Renal cortical epithelial cell (primary cell): ENCODE data around the gene IFIT2. TPM values are rescaled to one million over a fixed set of nuclear protein-coding genes. Genes with fewer than 3 reads are reported as not detected.
"Not testable (repeated sequence)": the region's sequence is repeated elsewhere in the genome, so short reads cannot be mapped to it uniquely, and the experiment has no call there.

ENCODE experiments used
- DNase-seq: peaks from one replicate; pipeline ENCODE4 v3.0.0-alpha.2; 2011; ENCODE audit warnings: low read depth
- total RNA-seq: library from RNA; depleted of rRNA; stranded (reverse); fragments of >200 nt; gene quantifications from 2 replicates; pipeline ENCODE4 v1.2.3, GENCODE V29; 2014

The IFIT2 gene
- total RNA-seq, 1 donor from 2014 or later = 7.2 TPM

DNA sequence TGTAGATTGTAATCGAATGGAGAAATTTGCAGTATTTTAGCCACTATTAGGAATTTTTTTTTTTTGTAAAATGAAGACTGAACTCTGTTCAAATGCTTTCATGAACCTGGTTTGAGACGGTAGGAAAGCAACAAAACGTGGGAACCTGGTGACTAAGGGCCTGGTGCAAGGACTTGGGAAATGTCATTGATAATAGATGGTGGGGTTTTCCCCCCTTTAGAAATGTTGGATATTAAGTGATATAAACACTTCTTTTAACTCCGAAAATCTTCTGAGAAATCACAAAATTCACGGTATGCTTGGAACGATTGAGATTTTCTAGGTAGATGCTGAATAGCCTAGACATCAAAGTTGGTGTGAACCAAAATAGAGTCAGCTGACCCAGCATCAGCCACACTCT is 6.4 kb downstream of the IFIT2 start:
- no peak for DNase-seq

DNA sequence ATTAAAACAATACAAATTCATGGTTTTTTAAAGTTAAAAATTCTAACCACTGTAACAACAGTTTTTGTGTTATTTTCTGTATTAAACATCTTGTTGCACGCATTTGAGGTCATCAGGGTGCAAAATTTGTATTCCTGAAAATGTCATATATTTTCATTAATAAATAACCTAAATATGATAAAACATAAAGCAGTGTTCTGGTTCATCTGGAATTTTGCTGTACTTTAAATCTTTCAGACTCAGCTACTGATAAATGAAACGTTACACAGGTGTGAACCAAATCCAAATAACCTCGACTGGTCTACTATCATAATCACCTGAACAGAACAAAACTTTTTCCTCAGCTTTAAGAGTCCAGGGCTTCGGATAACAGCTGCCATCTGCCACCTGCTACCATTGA is 6.9 kb downstream of the IFIT2 start:
- DNase-seq = no peak

DNA sequence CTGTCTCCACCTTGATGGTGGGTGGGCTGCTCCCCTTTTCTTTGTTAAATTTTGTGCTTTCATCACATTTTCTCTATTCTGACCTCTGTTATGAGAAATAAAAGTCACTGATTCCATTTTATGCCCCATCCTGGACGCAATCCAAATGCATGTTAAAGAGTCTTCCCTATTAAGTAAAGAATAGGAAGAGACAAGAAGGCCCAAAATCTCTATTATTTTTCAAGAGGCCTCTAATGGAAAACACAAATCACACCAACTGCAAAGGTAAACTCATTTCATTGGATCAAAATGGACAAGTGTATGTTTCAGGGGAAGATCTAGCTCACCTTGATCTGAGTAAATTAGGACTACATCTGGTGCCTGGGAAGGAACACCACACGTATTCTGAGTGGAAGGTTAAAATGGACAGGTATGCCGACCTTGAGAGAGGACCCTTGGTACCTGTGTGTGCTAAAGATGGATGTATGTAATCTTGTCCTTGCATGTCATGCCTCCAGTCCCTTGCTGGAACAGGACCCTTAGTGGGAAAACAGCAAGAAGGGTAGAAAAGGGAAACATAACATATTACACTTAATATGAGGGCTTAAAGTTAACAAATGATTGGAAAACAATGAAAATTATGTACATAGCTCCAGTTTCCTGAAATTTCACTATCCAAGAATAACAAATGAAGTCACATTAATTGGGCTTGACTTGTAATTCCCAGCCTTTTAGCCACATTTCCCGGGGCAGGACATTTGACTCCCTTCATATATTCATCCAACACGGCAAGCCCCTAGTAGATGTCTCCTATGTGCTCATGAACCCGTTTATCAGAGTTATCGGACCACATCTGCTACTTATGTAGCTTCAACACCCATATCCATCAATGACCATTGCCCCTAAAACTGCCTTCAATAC is 7.6 kb downstream of the IFIT2 start:
- DNase-seq = no peak

DNA sequence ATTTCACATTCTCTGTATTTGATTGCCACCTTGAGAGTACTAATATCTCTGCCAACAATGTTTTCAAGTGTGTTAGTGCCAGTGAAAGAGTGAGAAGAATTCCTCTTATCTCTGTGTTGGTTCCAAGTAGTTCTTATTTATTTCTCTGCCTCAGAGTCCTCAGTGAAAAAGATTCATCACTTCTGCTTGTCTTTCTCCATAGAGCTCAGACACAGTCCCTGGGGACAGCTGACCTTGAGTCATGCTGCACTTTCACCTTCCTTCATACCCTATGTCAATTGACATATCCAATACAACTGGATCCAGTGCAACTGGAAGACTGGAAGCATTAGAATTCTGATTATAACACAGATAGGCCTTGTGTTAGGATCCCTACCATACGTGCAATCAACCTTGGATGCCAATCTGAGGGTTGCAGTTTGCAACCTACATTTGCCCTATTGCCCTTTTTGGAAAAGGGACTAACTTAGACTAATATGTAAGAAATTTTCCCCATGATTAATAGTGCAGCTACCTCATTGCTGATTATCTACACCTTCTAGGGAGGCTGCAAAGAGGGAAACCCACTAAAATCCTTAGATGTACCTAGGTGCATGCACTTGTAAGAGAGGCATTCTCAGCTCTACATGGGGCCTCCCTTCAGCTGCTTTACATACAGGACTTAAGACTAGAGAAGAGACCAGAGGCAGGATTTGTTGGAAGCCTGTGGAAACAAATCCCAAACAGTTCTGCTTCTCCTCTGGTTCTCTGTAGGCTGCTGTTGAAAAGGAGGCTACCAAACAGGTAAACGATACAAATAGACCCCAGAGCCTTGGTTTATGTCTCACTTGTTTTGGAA is 8.4 kb downstream of the IFIT2 start:
- DNase-seq = no peak

DNA sequence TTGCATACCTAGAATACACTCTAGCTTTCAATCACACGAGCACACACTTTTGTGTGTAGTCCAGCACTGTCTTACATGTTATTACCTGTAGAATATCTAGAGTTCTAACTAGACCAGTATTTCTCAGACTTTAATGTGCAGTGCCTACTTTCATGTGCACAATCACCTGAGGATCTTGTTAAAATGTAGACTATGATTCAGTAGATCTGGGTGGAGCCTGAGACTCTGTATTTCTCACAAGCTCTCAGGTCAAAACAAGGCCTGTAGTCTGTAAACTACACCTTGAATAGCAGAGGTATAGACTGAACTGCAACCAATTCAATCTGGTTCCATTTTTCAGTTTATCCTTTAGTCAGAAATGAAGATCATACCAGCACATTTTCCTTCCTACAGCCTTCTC is 11.1 kb downstream of the IFIT2 start:
- no peak for DNase-seq

DNA sequence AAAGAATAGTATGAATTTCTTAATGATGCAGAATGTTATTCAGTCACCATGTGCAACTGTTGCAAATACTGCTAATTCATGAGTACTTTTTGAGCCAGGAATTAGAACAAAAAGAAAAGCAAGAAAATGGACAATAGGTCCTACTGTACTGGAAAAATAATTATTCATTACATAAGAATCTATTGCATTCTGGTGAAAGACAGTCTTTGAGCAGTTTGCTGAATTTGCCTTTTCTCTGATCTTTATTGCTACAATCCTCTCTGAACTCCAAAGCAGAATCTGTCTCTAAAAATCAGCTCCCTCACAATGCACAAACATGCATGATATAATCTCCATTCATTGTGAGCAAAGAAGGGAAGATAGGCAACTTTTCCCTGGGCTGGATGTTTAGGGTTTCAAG is 12.8 kb downstream of the IFIT2 start:
- DNase-seq = no peak

DNA sequence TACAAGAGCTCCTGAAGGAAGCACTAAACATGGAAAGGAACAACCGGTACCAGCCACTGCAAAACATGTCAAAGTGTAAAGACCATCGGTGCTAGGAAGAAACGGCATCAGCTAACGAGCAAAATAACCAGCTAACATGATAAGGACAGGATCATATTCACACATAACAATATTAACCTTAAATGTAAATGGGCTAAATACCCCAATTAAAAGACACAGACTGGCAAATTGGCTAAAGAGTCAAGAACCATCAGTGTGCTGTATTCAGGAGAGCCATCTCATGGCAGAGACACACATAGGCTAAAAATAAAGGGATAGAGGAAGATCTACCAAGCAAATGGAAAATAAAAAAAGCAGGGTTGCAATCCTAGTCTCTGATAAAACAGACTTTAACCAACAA is 16.2 kb downstream of the IFIT2 start:
- DNase-seq = not testable (repeated sequence)

DNA sequence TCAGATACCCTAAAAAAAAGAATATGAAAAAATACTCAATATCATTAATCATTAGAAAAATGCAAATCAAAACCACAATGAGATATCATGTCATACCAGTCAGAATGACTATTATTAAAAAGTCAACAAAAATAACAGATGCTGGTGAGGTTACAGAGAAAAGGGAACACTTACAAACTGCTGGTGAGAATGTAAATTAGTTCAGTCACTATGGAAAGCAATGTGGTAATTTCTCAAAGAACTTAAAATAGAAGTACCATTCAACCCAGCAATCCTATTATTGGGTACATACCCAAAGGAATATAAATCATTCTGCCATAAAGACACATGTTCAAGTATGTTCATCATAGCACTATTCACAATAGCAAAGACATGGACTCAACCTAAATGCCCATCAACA is 23.2 kb downstream of the IFIT2 start:
- DNase-seq = not testable (repeated sequence)

DNA sequence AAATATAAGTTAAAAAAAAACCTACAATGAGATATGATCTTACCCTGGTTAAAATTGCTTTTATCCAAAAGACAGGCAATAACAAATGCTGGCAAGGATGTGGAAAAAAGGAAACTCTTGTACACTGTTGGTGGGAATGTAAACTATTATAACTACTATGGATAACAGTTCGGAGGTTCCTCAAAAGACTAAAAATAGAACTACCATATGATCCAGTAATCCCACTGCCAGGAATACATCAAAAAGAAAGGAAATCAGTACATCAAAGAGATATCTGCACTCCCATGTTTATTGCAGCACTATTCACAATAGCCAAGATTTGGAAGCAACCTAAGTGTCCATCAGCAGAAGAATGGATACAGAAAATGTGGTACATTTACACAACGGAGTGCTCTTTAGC is 24.0 kb downstream of the IFIT2 start:
- not testable (repeated sequence) for DNase-seq

DNA sequence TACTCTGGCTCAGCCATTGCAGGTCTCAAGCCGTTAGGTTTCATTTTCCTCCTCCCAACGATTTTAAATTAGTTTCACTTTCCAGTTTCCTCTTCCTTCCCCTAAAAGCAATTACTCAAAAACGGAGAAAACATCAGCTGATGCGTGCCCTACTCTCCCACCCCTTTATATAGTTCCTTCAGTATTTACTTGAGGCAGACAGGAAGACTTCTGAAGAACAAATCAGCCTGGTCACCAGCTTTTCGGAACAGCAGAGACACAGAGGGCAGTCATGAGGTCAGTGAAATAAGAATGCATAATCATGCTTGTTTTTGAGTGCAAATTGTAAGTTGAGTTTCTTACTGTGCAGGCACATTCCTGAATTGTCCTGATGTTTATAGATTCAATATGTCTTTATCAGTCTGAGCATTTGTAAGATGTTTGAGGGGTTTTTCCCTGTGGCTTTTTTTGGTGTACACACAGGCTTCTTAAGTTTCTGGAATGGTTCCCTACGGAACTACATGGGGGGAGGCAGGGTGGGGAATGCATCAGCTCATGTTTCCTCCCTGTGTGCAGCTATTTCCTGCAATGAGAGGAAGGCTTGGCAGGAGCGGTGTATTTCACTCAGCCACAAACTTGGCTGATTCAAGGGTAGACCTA is 26.1 kb downstream of the IFIT2 start, which contains the start of gene IFIT3:
Gene IFIT3, plus strand, starts transcription at position 195 of the 639 bp plus-strand sequence. Its CDS starts 77 bp downstream, at position 272.
- peak; percentile 89 for DNase-seq

DNA sequence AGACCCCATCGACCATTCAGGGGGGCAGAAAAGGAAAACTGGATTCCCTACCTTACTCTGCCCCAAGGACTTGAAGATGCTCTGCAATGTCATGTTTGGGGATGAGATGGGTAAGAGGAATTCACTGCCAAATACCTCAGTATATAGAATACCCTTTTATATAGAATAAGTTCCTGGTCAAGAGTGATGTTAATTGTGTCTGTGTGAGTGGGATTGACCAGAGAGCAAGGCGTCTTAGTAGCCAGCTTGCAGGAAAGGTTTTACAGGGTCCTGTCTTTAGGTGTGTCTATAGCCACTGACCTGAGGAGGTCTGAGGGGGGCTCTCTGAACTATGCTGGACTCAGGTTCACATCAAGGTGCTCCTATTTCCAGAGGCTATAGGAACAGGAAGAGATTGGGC is 27.3 kb downstream of the IFIT2 start:
- DNase-seq = no peak

DNA sequence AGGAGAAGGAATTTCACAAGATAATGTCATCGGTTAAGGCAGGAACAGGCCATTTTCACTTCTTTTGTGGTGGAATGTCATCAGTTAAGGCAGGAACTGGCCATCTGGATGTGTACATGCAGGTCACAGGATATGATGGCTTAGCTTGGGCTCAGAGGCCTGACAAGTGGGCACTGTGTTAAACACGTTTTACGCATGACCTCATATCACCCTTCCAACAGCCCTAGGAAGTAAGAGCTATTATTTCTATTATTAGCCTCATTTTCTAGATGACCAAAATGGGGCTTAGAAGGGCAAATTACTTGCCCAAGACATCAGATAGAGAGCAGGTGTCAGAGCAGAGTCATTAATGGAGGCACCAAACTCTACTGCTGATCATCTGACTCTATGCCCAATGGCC is 28.2 kb downstream of the IFIT2 start:
- DNase-seq = not testable (repeated sequence)

DNA sequence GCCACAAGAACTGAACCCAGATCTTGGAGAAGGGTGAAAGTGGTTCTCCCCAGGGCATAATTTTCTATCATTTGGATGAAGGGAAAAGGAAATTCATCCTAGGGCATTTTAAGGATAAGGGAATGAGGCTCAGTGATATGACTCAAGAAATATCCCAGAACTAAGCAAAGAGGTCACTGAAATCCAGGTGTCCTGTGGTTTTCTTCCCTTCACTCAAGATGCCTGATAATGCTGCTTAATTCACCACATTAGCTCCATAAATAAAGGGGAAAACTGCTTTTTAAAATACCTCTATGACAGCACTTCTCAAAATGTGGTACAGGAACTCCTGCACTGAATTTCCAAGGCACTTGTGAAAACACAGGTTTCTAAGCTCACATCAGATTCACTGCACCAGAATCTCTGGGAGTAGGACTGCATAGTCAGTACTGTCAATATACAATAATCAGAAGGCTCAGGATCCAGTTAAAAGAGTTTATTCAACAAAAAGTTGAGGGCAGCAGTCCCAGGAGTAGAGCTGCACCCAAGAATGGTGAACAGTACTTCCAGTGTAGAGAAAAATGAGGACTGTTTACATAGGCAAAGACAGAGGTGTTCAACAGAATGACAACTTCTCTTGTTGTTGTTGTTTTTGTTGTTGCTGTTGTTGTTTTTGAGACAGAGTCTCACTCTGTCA is 28.8 kb downstream of the IFIT2 start:
- DNase-seq = no peak

DNA sequence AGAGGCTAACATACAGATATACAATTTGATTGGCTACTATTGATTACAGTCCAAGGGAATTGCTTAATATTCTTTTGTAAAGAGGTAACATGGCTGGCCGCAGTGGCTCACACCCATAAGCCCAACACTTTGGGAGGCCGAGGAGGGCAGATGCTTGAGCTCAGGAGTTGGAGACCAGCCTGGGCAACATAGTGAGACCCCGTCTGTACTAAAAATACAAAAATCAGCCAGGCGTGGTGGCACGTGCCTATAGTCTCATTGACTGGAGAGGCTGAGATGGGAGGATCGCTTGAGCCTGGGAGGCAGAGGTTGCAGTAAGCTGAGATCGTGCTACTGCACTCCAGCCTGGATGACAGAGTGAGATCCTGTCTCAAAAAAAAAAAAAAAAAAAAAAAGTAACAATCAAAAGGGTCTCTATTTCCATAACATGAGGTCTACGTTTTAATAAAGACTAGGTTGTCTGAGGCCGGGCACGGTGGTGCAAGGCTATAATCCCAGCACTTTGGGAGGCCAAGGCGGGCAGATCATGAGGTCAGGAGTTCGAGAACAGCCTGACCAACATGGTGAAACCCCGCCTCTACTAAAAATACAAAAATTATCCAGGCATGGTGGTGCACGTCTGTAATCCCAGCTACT is 29.8 kb downstream of the IFIT2 start:
- not testable (repeated sequence) for DNase-seq

DNA sequence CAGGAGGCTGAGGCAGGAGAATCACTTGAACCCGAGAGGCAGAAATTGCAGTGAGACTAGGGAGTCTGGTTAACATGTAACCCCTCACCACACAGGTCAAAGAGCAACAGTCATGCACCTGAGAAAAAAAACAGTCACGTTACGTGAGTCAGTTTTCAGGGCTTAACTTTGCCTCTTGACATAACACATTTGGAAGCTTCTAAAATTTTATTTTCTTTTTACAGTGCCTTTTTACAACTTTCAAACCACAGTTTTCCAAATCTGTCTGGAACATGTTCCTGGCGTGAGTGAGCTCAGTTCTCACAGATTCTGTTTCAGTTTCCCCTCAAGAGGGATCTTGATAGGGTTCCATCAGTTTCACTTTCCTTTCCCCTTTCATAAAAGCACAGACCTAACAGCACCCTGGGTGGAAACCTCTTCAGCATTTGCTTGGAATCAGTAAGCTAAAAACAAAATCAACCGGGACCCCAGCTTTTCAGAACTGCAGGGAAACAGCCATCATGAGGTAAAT is 30.3 kb downstream of the IFIT2 start:
- DNase-seq = peak; percentile 79

DNA sequence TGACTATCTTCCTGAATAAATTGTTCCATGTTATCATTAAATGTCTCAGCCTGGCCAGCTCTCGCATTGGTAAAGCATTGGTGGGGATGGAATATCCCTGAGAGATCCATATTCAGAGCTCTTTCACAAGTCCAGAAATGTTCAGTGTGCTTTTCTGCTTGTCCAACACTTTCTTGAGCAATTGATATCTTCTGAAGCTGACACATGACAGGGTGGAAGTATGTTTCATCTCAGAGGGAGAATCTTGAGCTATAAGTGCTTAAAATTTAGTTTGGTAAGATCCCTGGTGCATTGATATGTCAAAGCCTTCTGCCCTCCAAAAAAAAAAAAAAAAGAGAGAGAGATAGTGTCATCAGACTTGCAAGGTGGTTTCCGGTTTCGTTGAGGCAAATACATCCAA is 33.4 kb downstream of the IFIT2 start:
- no peak for DNase-seq

DNA sequence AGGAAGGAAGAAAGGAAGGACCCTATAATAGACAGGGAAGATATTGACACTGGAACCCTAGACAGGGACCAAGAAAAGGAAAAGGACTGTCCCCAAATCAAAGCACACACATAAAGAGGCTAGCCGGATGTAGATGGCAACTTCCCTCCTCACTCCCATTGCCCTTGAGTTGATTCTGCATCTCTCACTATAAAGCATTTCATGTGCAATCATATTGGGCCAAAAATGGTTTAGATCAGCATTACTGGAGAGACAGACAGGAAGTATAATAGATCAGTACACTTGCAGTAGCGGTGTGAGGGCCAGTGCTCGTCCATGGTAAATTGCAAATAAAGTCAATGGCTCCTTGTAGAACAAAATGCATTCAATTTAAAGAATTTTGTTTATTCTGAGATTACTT is 34.4 kb downstream of the IFIT2 start:
- no peak for DNase-seq

DNA sequence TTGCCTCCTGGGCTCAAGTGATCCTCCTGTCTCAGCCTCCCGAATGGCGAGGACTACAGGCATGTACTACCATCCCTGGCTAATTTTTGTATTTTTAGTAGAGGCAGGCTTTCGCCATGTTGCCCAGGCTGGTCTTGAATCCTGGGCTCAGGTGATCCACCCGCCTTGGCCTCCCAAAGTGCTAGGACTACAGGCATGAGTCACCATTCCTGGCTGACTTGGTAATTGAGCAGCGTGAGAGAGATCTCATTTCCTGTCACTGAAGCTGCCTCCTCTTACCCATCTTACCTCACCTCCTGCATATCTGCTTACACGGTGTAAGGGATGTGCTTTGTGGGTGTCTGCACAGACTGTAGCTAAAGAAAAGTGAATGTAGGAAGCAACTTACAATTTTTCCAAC is 35.6 kb downstream of the IFIT2 start:
- peak; percentile 91 for DNase-seq

DNA sequence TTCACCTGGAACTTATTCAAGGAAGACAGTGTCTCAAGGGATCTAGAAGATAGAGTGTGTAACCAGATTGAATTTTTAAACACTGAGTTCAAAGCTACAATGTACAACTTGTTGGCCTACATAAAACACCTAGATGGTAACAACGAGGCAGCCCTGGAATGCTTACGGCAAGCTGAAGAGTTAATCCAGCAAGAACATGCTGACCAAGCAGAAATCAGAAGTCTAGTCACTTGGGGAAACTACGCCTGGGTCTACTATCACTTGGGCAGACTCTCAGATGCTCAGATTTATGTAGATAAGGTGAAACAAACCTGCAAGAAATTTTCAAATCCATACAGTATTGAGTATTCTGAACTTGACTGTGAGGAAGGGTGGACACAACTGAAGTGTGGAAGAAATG is 36.9 kb downstream of the IFIT2 start:
- DNase-seq = no peak

DNA sequence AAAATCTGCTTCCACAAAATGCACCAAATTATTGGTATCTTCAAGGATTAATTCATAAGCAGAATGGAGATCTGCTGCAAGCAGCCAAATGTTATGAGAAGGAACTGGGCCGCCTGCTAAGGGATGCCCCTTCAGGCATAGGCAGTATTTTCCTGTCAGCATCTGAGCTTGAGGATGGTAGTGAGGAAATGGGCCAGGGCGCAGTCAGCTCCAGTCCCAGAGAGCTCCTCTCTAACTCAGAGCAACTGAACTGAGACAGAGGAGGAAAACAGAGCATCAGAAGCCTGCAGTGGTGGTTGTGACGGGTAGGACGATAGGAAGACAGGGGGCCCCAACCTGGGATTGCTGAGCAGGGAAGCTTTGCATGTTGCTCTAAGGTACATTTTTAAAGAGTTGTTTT is 38.0 kb downstream of the IFIT2 start:
- no peak for DNase-seq

DNA sequence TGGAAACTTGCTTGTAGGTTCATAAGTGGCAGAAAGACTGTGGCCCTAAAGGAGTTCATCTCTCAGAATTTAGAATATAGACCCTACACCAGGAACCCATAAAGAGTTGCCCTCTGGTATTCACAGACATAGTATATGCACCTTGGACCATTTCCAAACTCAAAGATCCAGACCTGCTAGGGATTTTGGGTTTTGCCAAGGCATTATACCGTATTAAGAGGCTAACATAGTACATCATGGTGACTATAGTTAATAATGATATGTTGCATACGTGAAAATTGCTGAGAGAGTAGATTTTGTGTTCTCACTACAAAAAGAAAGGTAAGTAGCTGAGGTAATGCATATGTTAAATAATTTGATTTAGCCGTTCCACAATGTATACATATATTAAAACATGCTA is 39.8 kb downstream of the IFIT2 start:
- no peak for DNase-seq
